HEK293 (cell line): ENCODE data around the gene STRBP.
A peak's percentile ranks its signal among the peaks of the same experiment; 100 is the strongest.

Experiments
- CTCF ChIA-PET: fragments of 350-600 bp; formaldehyde crosslinking; extraction: SDS; loops from one replicate; lab custom pipeline; 2021; ENCODE audit warnings: antibody characterized with exemption; lab: Yijun Ruan, JAX
- POLR2A ChIA-PET: fragments of 300-600 bp; formaldehyde crosslinking; extraction: SDS; loops from one replicate; lab custom pipeline; 2020; ENCODE audit warnings: antibody characterized with exemption, inconsistent platforms; lab: Yijun Ruan, JAX
- H3K27ac ChIP-seq: fragments of 200-500 bp; sonication (Bioruptor generic); 2 replicates; pipeline ENCODE4 v1.5.1; 2014; ENCODE audit warnings: low read depth, low read length, control low read depth, inconsistent platforms; ENCODE audit errors: extremely low read depth
- H3K36me3 ChIP-seq, 2 experiments: fragments of 200-500 bp in 1 of 2; sonication (Bioruptor generic) in 1 of 2; 1 replicate in 1 of 2; 2 replicates in 1 of 2; pipeline ENCODE4 v1.5.1; 2014 to 2017; ENCODE audit warnings: inconsistent platforms in 2 of 2, low read length in 2 of 2; ENCODE audit not compliant: control insufficient read depth in 2 of 2, insufficient read depth in 1 of 2
- H3K4me1 ChIP-seq: fragments of 200-500 bp; sonication (Bioruptor generic); 2 replicates; pipeline ENCODE4 v1.5.1; 2014; ENCODE audit warnings: mild to moderate bottlenecking, low read length, inconsistent platforms; ENCODE audit not compliant: control insufficient read depth, insufficient read depth
- H3K4me3 ChIP-seq: 2 replicates; pipeline ENCODE4 v1.5.1; 2011; ENCODE audit warnings: low read depth, mild to moderate bottlenecking, control low read depth, low read length, moderate library complexity
- H3K9me3 ChIP-seq: fragments of 200-500 bp; sonication (Bioruptor generic); 2 replicates; pipeline ENCODE4 v1.5.1; 2014; ENCODE audit warnings: low read depth, low read length, inconsistent platforms; ENCODE audit not compliant: control insufficient read depth, insufficient read depth
- GLIS1 ChIP-seq: fragments of 450-650 bp; formaldehyde crosslinking; IDR thresholded peaks from 2 replicates; pipeline ENCODE4 v1.5.1; 2016; ENCODE audit warnings: missing biosample characterization, missing genetic modification characterization
- SCRT1 ChIP-seq: fragments of 450-650 bp; formaldehyde crosslinking; IDR thresholded peaks from 2 replicates; pipeline ENCODE4 v1.5.1; 2016; ENCODE audit warnings: missing biosample characterization, missing genetic modification characterization, borderline replicate concordance
- SCRT2 ChIP-seq: fragments of 450-650 bp; formaldehyde crosslinking; IDR thresholded peaks from 2 replicates; pipeline ENCODE4 v1.5.1; 2016; ENCODE audit warnings: missing biosample characterization, missing genetic modification characterization
- YY2 ChIP-seq: fragments of 450-650 bp; formaldehyde crosslinking; IDR thresholded peaks from 2 replicates; pipeline ENCODE4 v1.5.1; 2016; ENCODE audit warnings: missing biosample characterization, missing genetic modification characterization
- ZBTB20 ChIP-seq: fragments of 450-650 bp; formaldehyde crosslinking; IDR thresholded peaks from 2 replicates; pipeline ENCODE4 v1.5.1; 2016; ENCODE audit warnings: missing biosample characterization, missing genetic modification characterization
- ZBTB21 ChIP-seq: fragments of 450-650 bp; formaldehyde crosslinking; IDR thresholded peaks from 2 replicates; pipeline ENCODE4 v1.5.1; 2017; ENCODE audit warnings: missing biosample characterization, missing genetic modification characterization
- ZFP3 ChIP-seq: fragments of 450-650 bp; formaldehyde crosslinking; IDR thresholded peaks from 2 replicates; pipeline ENCODE4 v1.5.1; 2016; ENCODE audit warnings: low read depth, missing biosample characterization, missing genetic modification characterization
- ZNF10 ChIP-seq: fragments of 450-650 bp; formaldehyde crosslinking; IDR thresholded peaks from 2 replicates; pipeline ENCODE4 v1.5.1; 2017; ENCODE audit warnings: missing biosample characterization, missing genetic modification characterization
- ZNF169 ChIP-seq: fragments of 450-650 bp; formaldehyde crosslinking; IDR thresholded peaks from 2 replicates; pipeline ENCODE4 v1.5.1; 2016; ENCODE audit warnings: missing biosample characterization, missing genetic modification characterization
- ZNF19 ChIP-seq: fragments of 450-650 bp; formaldehyde crosslinking; IDR thresholded peaks from 2 replicates; pipeline ENCODE4; 2016; ENCODE audit warnings: missing biosample characterization, missing genetic modification characterization, low read depth
- ZNF221 ChIP-seq: fragments of 450-650 bp; formaldehyde crosslinking; IDR thresholded peaks from 2 replicates; pipeline ENCODE4 v1.5.1; 2017; ENCODE audit warnings: missing biosample characterization, missing genetic modification characterization, borderline replicate concordance
- ZNF324 ChIP-seq: fragments of 450-650 bp; formaldehyde crosslinking; IDR thresholded peaks from 2 replicates; pipeline ENCODE4 v1.5.1; 2016; ENCODE audit warnings: missing biosample characterization, missing genetic modification characterization
- ZNF544 ChIP-seq: fragments of 450-650 bp; formaldehyde crosslinking; IDR thresholded peaks from 2 replicates; pipeline ENCODE4 v1.5.0; 2017; ENCODE audit warnings: missing biosample characterization, missing genetic modification characterization
- ZNF555 ChIP-seq: fragments of 450-650 bp; formaldehyde crosslinking; conservative IDR thresholded peaks from 2 replicates; pipeline ENCODE4 v1.5.1; 2017; ENCODE audit warnings: missing biosample characterization, mild to moderate bottlenecking, missing genetic modification characterization, inconsistent platforms
- ZNF571 ChIP-seq: fragments of 450-650 bp; formaldehyde crosslinking; IDR thresholded peaks from 2 replicates; pipeline ENCODE4 v1.5.0; 2017; ENCODE audit warnings: missing biosample characterization, missing genetic modification characterization
- ZNF623 ChIP-seq: fragments of 450-650 bp; formaldehyde crosslinking; IDR thresholded peaks from 2 replicates; pipeline ENCODE4 v1.5.1; 2016; ENCODE audit warnings: missing biosample characterization, missing genetic modification characterization
- ZNF658 ChIP-seq: fragments of 450-650 bp; formaldehyde crosslinking; IDR thresholded peaks from 2 replicates; pipeline ENCODE4; 2016; ENCODE audit warnings: missing biosample characterization, missing genetic modification characterization
- ZNF660 ChIP-seq: fragments of 450-650 bp; IDR thresholded peaks from 2 replicates; pipeline ENCODE4 v1.5.1; 2018; ENCODE audit warnings: missing biosample characterization, mild to moderate bottlenecking, missing genetic modification characterization
- ZNF776 ChIP-seq: fragments of 450-650 bp; formaldehyde crosslinking; IDR thresholded peaks from 2 replicates; pipeline ENCODE4 v1.5.0; 2017; ENCODE audit warnings: missing biosample characterization, missing genetic modification characterization, borderline replicate concordance
- ZXDB ChIP-seq: fragments of 450-650 bp; formaldehyde crosslinking; IDR thresholded peaks from 2 replicates; pipeline ENCODE4 v1.5.1; 2016; ENCODE audit warnings: missing biosample characterization, missing genetic modification characterization
- TF ChIP-seq, protein P1 (sequence below): fragments of 450-650 bp; formaldehyde crosslinking; IDR thresholded peaks from 2 replicates; pipeline ENCODE4; 2016; ENCODE audit warnings: missing biosample characterization, missing genetic modification characterization
- TF ChIP-seq, protein P2 (sequence below): fragments of 450-650 bp; formaldehyde crosslinking; IDR thresholded peaks from 2 replicates; pipeline ENCODE4 v1.5.1; 2016; ENCODE audit warnings: missing biosample characterization, missing genetic modification characterization, borderline replicate concordance
- TF ChIP-seq, protein P3 (sequence below): fragments of 450-650 bp; formaldehyde crosslinking; IDR thresholded peaks from 2 replicates; pipeline ENCODE4 v1.5.1; 2017; ENCODE audit warnings: missing biosample characterization, missing genetic modification characterization
- TF ChIP-seq, protein P4 (sequence below): fragments of 450-650 bp; formaldehyde crosslinking; IDR thresholded peaks from 2 replicates; pipeline ENCODE4 v1.5.1; 2016; ENCODE audit warnings: missing biosample characterization, missing genetic modification characterization
- TF ChIP-seq, protein P5 (sequence below): fragments of 450-650 bp; formaldehyde crosslinking; IDR thresholded peaks from 2 replicates; pipeline ENCODE4 v1.5.1; 2016; ENCODE audit warnings: missing biosample characterization, missing genetic modification characterization, borderline replicate concordance

STRBP gene

DNA sequence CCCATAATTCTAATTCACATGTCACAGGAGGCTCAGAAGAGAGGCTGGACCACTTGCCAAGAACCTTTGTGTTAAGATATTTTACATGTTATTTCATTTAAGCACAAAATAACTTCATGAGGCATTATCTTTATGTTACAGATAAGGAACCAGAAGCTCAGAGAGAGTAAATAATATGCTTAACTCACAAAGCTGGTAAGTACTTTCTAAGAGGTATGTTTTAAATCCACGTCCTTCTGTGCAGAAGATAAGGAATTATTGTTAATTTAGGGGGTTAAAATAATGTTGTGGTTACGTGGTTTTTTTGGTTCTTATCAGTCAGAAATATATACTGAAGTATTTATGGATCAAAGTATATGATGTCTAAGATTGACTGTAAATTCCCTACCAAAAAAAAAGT is 8.0 kb downstream of the STRBP start (continued):
- TF ChIP-seq ZXDB (peak; percentile 92), ZNF324 (tag by site-specific recombination) (no peak), SCRT2 (tag by site-specific recombination) (no peak), ZNF19 (tag by site-specific recombination) (no peak), YY2 (tag by site-specific recombination) (no peak), ZNF544 (tag by site-specific recombination) (no peak), ZNF10 (tag by site-specific recombination) (no peak), ZNF221 (tag by site-specific recombination) (no peak), GLIS1 (tag by site-specific recombination) (peak; percentile 29; the same call in 1 of the 2 replicates), ZBTB20 (tag by site-specific recombination) (no peak), ZNF571 (tag by site-specific recombination) (no peak)
- TF ChIP-seq, protein P1, sequence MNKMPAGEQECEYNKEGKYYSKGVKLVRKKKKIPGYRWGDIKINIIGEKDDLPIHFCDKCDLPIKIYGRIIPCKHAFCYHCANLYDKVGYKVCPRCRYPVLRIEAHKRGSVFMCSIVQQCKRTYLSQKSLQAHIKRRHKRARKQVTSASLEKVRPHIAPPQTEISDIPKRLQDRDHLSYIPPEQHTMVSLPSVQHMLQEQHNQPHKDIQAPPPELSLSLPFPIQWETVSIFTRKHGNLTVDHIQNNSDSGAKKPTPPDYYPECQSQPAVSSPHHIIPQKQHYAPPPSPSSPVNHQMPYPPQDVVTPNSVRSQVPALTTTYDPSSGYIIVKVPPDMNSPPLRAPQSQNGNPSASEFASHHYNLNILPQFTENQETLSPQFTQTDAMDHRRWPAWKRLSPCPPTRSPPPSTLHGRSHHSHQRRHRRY = no peak
- TF ChIP-seq, protein P2, sequence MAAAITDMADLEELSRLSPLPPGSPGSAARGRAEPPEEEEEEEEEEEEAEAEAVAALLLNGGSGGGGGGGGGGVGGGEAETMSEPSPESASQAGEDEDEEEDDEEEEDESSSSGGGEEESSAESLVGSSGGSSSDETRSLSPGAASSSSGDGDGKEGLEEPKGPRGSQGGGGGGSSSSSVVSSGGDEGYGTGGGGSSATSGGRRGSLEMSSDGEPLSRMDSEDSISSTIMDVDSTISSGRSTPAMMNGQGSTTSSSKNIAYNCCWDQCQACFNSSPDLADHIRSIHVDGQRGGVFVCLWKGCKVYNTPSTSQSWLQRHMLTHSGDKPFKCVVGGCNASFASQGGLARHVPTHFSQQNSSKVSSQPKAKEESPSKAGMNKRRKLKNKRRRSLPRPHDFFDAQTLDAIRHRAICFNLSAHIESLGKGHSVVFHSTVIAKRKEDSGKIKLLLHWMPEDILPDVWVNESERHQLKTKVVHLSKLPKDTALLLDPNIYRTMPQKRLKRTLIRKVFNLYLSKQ (tag by site-specific recombination) = no peak
- TF ChIP-seq, protein P3, sequence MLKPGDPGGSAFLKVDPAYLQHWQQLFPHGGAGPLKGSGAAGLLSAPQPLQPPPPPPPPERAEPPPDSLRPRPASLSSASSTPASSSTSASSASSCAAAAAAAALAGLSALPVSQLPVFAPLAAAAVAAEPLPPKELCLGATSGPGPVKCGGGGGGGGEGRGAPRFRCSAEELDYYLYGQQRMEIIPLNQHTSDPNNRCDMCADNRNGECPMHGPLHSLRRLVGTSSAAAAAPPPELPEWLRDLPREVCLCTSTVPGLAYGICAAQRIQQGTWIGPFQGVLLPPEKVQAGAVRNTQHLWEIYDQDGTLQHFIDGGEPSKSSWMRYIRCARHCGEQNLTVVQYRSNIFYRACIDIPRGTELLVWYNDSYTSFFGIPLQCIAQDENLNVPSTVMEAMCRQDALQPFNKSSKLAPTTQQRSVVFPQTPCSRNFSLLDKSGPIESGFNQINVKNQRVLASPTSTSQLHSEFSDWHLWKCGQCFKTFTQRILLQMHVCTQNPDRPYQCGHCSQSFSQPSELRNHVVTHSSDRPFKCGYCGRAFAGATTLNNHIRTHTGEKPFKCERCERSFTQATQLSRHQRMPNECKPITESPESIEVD (tag by site-specific recombination) = peak; percentile 87
- TF ChIP-seq, all 188 proteins: peak for 12

DNA sequence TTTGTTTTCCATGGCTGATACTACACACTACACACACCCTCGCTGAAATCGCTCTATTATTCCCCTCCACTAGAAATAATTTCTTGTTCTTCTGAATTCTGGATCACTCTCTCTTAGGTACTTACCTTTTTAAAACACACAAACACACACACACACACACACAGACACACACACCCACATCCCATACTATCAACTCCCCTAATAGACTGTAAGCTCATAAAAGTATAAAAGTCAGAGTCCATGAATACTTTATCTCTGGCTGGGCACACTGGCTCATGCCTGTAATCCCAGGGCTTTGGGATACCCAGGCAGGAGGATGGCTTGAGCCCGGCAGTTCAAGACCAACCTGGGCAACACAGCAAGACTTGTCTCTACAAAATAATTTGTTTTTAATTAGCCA is 11.1 kb downstream of the STRBP start:
- Histone ChIP-seq H3K4me3 (no peak overlapping the region), H3K36me3 (no peaks in the 10 kb centered on the region), H3K27ac (no peak overlapping the region), H3K9me3 (no peaks in the 10 kb centered on the region), H3K4me1 (peaks cover 9% of the 10 kb centered on the region; the same call in 1 of the 2 replicates)
- ChIA-PET POLR2A (no interaction called here), CTCF (no interaction called here)
- no peak for TF ChIP-seq ZBTB21 (tag by site-specific recombination)
- no peak for TF ChIP-seq ZNF658 (tag by site-specific recombination)
- TF ChIP-seq, protein P4, sequence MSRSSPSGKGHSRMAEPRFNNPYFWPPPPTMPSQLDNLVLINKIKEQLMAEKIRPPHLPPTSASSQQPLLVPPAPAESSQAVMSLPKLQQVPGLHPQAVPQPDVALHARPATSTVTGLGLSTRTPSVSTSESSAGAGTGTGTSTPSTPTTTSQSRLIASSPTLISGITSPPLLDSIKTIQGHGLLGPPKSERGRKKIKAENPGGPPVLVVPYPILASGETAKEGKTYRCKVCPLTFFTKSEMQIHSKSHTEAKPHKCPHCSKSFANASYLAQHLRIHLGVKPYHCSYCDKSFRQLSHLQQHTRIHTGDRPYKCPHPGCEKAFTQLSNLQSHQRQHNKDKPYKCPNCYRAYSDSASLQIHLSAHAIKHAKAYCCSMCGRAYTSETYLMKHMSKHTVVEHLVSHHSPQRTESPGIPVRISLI (tag by site-specific recombination) = no peak
- no peak for TF ChIP-seq ZNF169 (tag by site-specific recombination)
- no peak for TF ChIP-seq ZNF555 (tag by site-specific recombination)
- TF ChIP-seq ZNF660 (tag by site-specific recombination) = no peak
- TF ChIP-seq, protein P5, sequence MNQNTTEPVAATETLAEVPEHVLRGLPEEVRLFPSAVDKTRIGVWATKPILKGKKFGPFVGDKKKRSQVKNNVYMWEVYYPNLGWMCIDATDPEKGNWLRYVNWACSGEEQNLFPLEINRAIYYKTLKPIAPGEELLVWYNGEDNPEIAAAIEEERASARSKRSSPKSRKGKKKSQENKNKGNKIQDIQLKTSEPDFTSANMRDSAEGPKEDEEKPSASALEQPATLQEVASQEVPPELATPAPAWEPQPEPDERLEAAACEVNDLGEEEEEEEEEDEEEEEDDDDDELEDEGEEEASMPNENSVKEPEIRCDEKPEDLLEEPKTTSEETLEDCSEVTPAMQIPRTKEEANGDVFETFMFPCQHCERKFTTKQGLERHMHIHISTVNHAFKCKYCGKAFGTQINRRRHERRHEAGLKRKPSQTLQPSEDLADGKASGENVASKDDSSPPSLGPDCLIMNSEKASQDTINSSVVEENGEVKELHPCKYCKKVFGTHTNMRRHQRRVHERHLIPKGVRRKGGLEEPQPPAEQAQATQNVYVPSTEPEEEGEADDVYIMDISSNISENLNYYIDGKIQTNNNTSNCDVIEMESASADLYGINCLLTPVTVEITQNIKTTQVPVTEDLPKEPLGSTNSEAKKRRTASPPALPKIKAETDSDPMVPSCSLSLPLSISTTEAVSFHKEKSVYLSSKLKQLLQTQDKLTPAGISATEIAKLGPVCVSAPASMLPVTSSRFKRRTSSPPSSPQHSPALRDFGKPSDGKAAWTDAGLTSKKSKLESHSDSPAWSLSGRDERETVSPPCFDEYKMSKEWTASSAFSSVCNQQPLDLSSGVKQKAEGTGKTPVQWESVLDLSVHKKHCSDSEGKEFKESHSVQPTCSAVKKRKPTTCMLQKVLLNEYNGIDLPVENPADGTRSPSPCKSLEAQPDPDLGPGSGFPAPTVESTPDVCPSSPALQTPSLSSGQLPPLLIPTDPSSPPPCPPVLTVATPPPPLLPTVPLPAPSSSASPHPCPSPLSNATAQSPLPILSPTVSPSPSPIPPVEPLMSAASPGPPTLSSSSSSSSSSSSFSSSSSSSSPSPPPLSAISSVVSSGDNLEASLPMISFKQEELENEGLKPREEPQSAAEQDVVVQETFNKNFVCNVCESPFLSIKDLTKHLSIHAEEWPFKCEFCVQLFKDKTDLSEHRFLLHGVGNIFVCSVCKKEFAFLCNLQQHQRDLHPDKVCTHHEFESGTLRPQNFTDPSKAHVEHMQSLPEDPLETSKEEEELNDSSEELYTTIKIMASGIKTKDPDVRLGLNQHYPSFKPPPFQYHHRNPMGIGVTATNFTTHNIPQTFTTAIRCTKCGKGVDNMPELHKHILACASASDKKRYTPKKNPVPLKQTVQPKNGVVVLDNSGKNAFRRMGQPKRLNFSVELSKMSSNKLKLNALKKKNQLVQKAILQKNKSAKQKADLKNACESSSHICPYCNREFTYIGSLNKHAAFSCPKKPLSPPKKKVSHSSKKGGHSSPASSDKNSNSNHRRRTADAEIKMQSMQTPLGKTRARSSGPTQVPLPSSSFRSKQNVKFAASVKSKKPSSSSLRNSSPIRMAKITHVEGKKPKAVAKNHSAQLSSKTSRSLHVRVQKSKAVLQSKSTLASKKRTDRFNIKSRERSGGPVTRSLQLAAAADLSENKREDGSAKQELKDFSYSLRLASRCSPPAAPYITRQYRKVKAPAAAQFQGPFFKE = no peak
- no peak for TF ChIP-seq ZFP3 (tag by site-specific recombination)
- no peak for TF ChIP-seq GLIS1 (tag by site-specific recombination)
- TF ChIP-seq ZNF776 (tag by site-specific recombination) = no peak
- TF ChIP-seq SCRT1 (tag by site-specific recombination) = no peak
- no peak for TF ChIP-seq ZNF623 (tag by site-specific recombination)
